Prostate gland (tissue), 2 donors: ENCODE measurements around the gene CDC42EP3.

Experiments
- CTCF ChIP-seq, 4 experiments: fragments of 200-600 bp in 2 of 4; fragments of 450-650 bp in 2 of 4; sonication (generic) in 2 of 4; IDR thresholded peaks; 1 replicate in 3 of 4; 2 replicates in 1 of 4; pipeline ENCODE4 v1.5.1; 2016 to 2019; ENCODE audit warnings: antibody characterized with exemption in 4 of 4, mild to moderate bottlenecking in 2 of 4, moderate library complexity in 2 of 4
- POLR2A ChIP-seq: fragments of 450-650 bp; IDR thresholded peaks from one replicate; pipeline ENCODE4 v1.6.1; 2016; ENCODE audit warnings: antibody characterized with exemption, mild to moderate bottlenecking
- POLR2AphosphoS5 ChIP-seq: sonication (generic); formaldehyde crosslinking; IDR thresholded peaks from one replicate; pipeline ENCODE4 v1.6.1; 2017; ENCODE audit warnings: antibody characterized with exemption

GRCh38 chr2:37633234-37633633, 38.2 kb downstream of the CDC42EP3 start:
- no peak for TF ChIP-seq POLR2A
- no peak for TF ChIP-seq CTCF (IDR thresholded peaks at IDR 0.05)
- TF ChIP-seq POLR2AphosphoS5: no peak
